ENCODE measurements around the gene ANTXR1.
"Not testable (repeated sequence)": the region's sequence is repeated elsewhere in the genome, so short reads cannot be mapped to it uniquely, and the experiment has no call there.

- TF ChIP-seq POLR2A (IDR thresholded peaks at IDR 0.05; ENCODE audit: control extremely low read depth in 1 of 2, low read depth in 2 of 2, low read length in 2 of 2); CTCF (IDR thresholded peaks at IDR 0.05; ENCODE audit: control extremely low read depth in 1 of 3, insufficient read depth in 1 of 3, low read depth in 1 of 3, low read length in 3 of 3); MAFK (IDR thresholded peaks at IDR 0.05; ENCODE audit: low read depth, low read length); EZH2 (IDR thresholded peaks at IDR 0.05; ENCODE audit: low read depth, low read length, severe bottlenecking); NRF1 (IDR thresholded peaks at IDR 0.05; ENCODE audit: low read depth, low read length); CREB1 (IDR thresholded peaks at IDR 0.05); USF2 (IDR thresholded peaks at IDR 0.05; ENCODE audit: low read length); FOSL1 (IDR thresholded peaks at IDR 0.05; ENCODE audit: insufficient read depth, low read depth, low read length); SIN3A (conservative IDR thresholded peaks at IDR 0.05 in 1 of 2, IDR thresholded peaks at IDR 0.05 in 1 of 2; ENCODE audit: low read depth in 1 of 2, low read length in 2 of 2); RAD21 (IDR thresholded peaks at IDR 0.05 in 1 of 2, conservative IDR thresholded peaks at IDR 0.05 in 1 of 2; ENCODE audit: low read depth in 2 of 2, low read length in 2 of 2); E2F6 (IDR thresholded peaks at IDR 0.05); KDM5A (IDR thresholded peaks at IDR 0.05; ENCODE audit: low read length); BCL11A (IDR thresholded peaks at IDR 0.05; ENCODE audit: low read depth in 2 of 2, low read length in 2 of 2); CHD2 (IDR thresholded peaks at IDR 0.05; ENCODE audit: low read length): not testable (repeated sequence)
These were observed 218.0 kb downstream of the ANTXR1 start for GRCh38 chr2:69230946-69231345.

Data from H1 (cell line).